Left colon (tissue), 2 donors: Measurements from ENCODE around the gene TMEM141. TPM values are rescaled to one million over a fixed set of nuclear protein-coding genes. Genes with fewer than 3 reads are reported as not detected.
"Not testable (repeated sequence)": the region's sequence is repeated elsewhere in the genome, so short reads cannot be mapped to it uniquely, and the experiment has no call there.

Experiments
- ATAC-seq: fragments of 200-7000 bp; cut with Tn5 transposase; one replicate; pipeline ENCODE4 v1.9.1; 2020; ENCODE audit warnings: mild to moderate bottlenecking, moderate library complexity
- DNase-seq, 2 donors: peaks; one replicate each; pipeline ENCODE4 v3.0.0-alpha.2; 2020
- intact Hi-C, 2 donors: fragments of 100-400 bp; cut with DNase I in 1 of 2; cut with micrococcal nuclease in 1 of 2; formaldehyde crosslinking; loops; one replicate each; pipeline versions ENCODE4 v1.11.2 to v1.14.0; 2022; cut with DNase I, micrococcal nuclease
- total RNA-seq, 2 donors: library from RNA; stranded (reverse); fragmentation: NEBNext Ultra II Directional; extraction: Animal tissue kit (Norgen Biotek cat#: 25700); gene quantifications; one replicate each; pipeline ENCODE4 v1.2.1, GENCODE V29; 2021
- donor health status: DM: no; HTN: no; CAD: no.
- donor health status: DM: yes; HTN: yes; CAD: no.

The TMEM141 gene
- total RNA-seq, 2 donors from 2014 or later = 239 to 377 TPM

- DNase-seq = peak in 1 of 2 donors; percentile 46
- intact Hi-C loops = not testable (repeated sequence)
- ATAC-seq = peak; percentile 17
Measured at GRCh38 chr9:136765745-136766409, 25.3 kb upstream of the TMEM141 start.

DNA sequence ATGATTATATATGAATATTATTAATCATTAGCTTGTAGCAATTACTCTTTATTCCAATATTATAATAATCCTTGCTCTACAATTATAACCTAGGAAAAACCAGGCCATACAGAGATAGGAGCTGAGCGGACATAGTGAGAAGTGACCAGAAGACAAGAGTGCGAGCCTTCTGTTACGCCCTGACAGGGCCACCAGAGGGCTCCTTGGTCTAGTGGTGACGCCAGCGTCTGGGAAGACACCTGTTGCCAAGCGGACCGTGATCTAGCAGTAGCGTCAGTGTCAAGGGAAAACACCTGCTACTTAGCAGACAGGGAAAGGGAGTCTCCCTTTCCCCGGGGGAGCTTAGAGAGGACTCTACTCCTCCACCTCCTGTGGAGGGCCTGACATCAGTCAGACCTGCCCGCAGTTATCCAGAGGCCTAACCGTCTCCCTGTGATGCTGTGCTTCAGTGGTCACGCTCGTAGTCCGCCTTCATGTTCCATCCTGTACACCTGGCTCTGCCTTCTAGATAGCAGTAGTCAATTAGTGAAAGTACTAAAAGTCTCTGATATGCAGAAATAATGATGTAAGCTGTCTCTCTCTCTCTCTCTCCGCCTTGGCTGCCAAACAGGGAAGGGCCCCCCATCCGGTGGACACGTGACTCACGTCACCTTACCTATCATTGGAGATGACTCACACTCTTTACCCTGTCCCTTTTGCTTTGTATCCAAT, 24.6 kb upstream of the TMEM141 start:
- ATAC-seq (peak; percentile 26), DNase-seq (peak; percentile 71 to 75)
- intact Hi-C loops = not testable (repeated sequence)

- ATAC-seq (peak; percentile 68), DNase-seq (peak in 1 of 2 donors; percentile 70)
- intact Hi-C loops = no loop called here
Measured at GRCh38 chr9:136769710-136770191, 21.4 kb upstream of the TMEM141 start.

DNA sequence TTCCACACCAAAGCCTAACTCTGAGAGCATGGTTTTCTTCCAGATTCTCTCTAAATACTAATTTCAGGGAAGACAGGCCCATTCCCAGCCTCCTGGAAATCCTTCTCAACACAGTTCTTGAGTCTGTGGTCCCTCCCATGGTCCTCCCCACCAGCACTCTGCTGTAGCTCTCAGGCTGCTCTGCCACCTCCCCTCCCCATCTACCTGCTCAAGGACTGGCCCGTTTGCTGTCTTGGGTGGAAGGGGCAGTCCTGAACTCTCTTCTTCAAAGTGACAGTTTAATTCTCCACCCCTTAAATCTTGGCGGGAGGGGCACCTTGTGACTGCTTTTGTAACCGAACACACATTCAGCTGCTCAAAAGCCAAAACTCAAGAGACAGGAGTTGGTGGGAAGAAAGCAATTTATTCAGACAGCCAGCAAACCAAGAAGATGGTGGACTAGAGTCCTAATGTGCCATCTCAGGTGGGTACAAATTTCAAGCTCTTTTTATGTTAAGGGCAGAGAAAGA, 19.2 kb upstream of the TMEM141 start:
- DNase-seq = no peak
- intact Hi-C loops = no loop called here

DNA sequence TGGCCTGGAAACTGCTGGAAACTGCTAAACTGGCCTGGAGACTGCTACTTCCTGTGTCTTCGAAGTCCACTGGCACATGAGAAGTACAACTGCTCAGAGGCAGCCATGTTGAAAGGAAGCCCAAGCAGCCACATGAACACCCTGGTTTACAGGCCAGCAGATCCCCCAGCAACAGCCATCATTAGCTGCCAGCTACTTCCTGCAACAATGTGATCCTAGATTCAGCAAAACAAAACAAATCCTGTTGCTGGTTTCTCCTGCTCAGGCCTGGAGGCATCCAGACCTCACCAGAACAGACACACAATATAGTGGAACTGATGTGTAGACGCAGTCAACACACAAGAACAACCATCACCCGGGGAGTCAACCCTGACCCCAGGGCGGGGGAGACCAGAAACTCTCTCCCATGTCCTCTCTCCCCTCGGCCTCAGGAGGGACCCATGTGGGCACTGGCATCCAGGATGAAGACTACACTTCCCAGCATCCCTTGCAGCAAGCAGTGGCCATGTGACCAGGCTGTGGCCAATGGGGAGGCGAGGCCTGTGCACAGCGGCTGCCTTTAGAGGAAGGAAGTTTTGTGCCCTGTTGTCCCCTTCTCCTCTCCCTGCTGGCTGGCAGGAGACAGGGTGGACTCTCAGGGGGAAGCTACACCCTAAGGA, 17.6 kb upstream of the TMEM141 start:
- ATAC-seq (peak; percentile 20), DNase-seq (no peak)
- intact Hi-C loops = no loop called here

More for the DNA sequence above, 19.2 kb upstream of the TMEM141 start:
- ATAC-seq = no peak

DNA sequence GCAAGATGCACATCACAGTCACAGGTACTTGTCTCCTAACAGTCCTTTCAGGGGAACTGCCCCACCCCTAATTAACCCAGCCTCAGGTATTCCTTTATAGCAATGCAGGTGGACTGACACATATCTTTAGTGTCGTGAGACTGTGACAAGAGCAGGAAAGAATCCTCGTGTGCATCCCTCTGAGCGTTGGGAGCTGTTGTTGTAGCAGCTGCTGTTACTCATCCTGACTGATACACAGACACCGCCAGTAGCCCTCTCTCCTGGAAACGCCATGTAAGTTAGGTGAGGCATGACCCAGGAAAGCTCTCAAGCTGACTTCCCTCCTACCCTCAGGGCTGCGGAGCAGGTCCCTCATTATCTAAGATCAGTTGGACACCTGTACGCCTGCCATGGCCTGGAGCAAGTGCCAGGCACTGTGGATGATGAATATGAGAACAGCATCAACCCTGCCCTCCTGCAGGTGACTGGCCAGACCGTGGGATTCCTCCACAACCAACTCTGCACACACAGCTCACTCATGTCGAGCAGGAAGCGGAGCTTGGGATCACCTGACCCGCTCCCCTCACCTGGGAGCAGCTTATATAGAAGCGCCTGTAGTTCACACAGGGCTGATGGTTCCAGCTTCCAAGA, 16.6 kb upstream of the TMEM141 start:
- DNase-seq = no peak
- no peak for ATAC-seq
- intact Hi-C loops = no loop called here

DNA sequence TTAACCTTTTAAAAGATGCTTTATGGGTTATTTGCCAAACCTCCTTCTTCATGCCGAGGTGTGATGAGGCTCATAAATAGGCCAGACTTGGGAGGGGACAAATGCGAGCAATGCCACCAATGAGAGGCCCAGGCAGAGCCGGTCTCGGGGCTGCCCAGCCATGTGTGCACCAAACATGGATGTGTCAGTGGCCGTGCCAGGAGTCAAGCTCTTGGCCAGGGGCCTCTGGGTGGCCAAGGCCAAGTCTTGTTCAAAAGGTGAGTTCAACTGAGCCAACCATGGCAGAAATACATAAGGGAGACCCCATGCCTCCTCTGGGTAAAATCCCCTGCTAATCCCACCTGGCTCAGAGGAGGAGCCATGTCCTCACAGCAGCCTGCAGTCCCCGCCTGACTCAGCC, 16.0 kb upstream of the TMEM141 start:
- ATAC-seq = no peak
- peak in 1 of 2 donors; percentile 9 for DNase-seq
- intact Hi-C loops = no loop called here

- DNase-seq (no peak), ATAC-seq (peak; percentile 2)
- intact Hi-C loops = no loop called here
Measured at GRCh38 chr9:136776947-136777346, 14.2 kb upstream of the TMEM141 start.

DNA sequence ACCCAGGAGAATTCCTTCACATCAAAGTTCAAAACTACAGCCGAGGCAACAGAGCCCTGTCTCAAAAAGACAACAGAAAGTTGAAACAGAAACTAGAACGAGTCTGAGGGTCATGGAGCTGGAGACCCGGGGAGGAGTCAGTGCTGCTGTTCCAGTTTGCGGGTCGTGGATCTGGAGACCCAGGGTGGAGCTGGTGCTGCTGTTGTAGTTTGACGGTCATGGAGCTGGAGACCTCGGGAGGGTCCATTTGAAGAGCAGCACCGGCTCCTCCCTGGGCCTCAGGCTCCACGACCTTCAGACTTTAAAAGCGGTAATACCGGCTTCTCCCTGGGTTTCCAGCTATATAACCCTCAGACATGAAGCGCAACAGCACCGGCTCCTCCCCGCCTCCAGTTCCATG, 13.8 kb upstream of the TMEM141 start:
- intact Hi-C loops = no loop called here
- peak; percentile 57 to 71 for DNase-seq
- ATAC-seq = peak; percentile 92

DNA sequence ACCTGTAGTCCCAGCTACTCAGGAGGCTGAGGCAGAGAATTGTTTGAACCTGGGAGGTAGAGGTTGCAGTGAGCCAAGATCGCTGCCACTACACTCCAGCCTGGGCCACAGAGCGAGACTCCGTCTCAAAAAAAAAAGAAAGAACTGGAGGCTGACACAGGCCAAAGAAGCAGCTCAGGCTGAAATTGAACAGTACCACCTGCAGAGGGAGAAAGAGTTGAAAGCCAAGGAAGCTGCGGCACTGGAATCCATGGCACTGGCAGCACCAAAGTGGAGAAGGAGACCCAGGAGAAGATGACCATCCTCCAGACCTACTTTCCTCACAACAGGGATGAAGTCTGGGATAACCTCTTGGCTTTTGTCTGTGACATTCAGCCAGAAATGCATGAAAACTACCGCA, 11.3 kb upstream of the TMEM141 start:
- ATAC-seq = no peak

DNA sequence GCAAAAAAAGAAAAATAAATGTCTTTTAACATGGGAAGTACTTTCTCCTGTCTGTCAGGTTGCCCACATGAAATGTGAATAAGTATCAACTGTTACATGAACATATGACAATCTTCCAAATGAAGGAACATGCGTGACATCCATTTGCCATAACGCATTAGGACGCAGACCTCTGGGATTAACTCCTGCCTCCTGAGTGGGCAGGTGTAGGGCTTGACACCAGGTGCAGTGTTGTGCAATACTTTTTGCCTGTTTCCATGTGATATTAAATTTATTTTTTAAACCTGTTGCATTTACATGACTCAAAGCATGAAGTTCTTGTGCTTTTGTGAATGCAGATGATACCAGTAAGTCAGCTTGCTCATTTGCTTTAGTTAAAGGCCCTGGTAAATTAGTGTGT, 8.7 kb upstream of the TMEM141 start:
- intact Hi-C loops = no loop called here
- ATAC-seq (no peak), DNase-seq (no peak)

More for the DNA sequence above, 11.3 kb upstream of the TMEM141 start:
- DNase-seq = no peak
- intact Hi-C loops = no loop called here

- no peak for ATAC-seq
- intact Hi-C loops = no loop called here
- no peak for DNase-seq
Measured at GRCh38 chr9:136784249-136784996, 6.7 kb upstream of the TMEM141 start.

- ATAC-seq (no peak), DNase-seq (no peak)
- intact Hi-C loops = loop anchor here in 1 of 2 donors (5.0 kb wide), 1 partner anchor 252 kb away; no protein-coding TSS in a partner anchor
Measured at GRCh38 chr9:136784997-136785361, 6.2 kb upstream of the TMEM141 start.

- intact Hi-C loops = loop anchor here in 1 of 2 donors (5.0 kb wide), 1 partner anchor 252 kb away; no protein-coding TSS in a partner anchor
- not testable (repeated sequence) for DNase-seq, ATAC-seq
Measured at GRCh38 chr9:136785565-136786355, 5.4 kb upstream of the TMEM141 start.

DNA sequence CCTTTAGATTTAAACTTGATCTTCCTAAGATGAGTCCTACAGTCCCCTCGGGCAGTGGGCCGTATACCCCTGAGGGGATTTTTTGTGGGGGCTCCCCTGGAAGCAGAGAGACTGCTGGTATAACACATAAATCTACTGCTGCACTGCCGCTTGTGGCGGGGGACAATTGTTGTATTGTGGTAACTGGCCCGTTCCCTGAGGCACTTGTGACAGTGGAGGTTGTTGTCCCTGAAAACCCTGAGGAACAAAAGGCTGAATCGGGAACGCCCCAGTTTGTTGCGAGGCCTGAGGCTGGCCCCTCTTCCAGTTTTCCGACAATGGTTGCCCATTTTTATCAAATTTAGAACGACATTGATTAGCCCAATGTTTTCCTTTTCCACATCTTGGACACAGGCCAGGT, 4.7 kb upstream of the TMEM141 start:
- no peak for DNase-seq
- intact Hi-C loops = loop anchor here in 1 of 2 donors (5.0 kb wide), 1 partner anchor 251 kb away; no protein-coding TSS in a partner anchor
- ATAC-seq = no peak

DNA sequence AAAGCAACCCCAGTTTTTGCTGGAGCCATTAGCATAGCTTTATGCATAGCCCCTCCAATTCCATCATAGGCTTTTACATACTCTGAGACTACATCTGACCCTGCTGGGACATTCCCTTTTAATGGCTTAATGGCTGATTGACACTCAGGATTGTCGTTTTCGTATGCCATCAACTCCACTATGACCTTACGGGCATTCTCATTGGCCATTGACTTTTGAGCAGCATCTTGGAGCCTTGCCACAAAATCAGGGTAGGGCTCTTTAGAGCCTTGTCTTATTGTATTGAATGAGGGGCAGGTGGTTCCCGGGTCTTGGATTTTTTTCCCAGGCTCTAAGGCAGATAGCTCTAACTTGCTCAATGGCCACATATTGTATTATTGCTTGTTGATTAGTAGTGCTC, 4.2 kb upstream of the TMEM141 start:
- not testable (repeated sequence) for ATAC-seq
- intact Hi-C loops = loop anchor here in 1 of 2 donors (5.0 kb wide), 1 partner anchor 250 kb away; no protein-coding TSS in a partner anchor
- peak; percentile 51 to 60 for DNase-seq

GRCh38 chr9:136787690-136788400, 3.3 kb upstream of the TMEM141 start:
- ATAC-seq = peak; percentile 16
- intact Hi-C loops = loop anchor here in 1 of 2 donors (5.0 kb wide), 1 partner anchor 249 kb away; no protein-coding TSS in a partner anchor
- DNase-seq = peak; percentile 75 to 81
